K562 (cell line): Measurements from ENCODE around the gene KRTCAP2. TPM values are rescaled to one million over a fixed set of nuclear protein-coding genes. Genes with fewer than 3 reads are reported as not detected.

Experiments used
- ELF2 ChIP-seq: fragments of 250-450 bp; sonication (Bioruptor Pico); IDR thresholded peaks from 2 replicates; pipeline ENCODE4 v1.5.0; 2021; ENCODE audit warnings: mild to moderate bottlenecking
- GABPA ChIP-seq: fragments of 200-800 bp; sonication (Bioruptor generic); conservative IDR thresholded peaks from 2 replicates; pipeline ENCODE4 v1.6.1; 2016; ENCODE audit warnings: low read depth, missing genetic modification characterization, missing compliant biosample characterization
- GTF2A2 ChIP-seq: IDR thresholded peaks from 2 replicates; pipeline ENCODE4 v1.6.1; 2016; ENCODE audit warnings: mild to moderate bottlenecking, missing genetic modification characterization, missing compliant biosample characterization
- HES1 ChIP-seq: fragments of 450-650 bp; IDR thresholded peaks from 2 replicates; pipeline ENCODE4 v1.6.1; 2016; ENCODE audit warnings: low read depth, mild to moderate bottlenecking, moderate library complexity
- NCOR1 ChIP-seq: fragments of 450-650 bp; IDR thresholded peaks from 2 replicates; pipeline ENCODE4 v1.6.1; 2016; ENCODE audit warnings: mild to moderate bottlenecking, moderate library complexity
- NFIX ChIP-seq: fragments of 250-450 bp; sonication (Bioruptor Pico); IDR thresholded peaks from 2 replicates; pipeline ENCODE4 v1.4.0; 2020; ENCODE audit warnings: low read depth, mild to moderate bottlenecking, moderate library complexity
- NR2F6 ChIP-seq: fragments of 450-650 bp; formaldehyde crosslinking; IDR thresholded peaks from 2 replicates; pipeline ENCODE4 v1.4.0; 2020; ENCODE audit warnings: mild to moderate bottlenecking
- PHB ChIP-seq: fragments of 250-450 bp; sonication (Bioruptor Pico); IDR thresholded peaks from 2 replicates; pipeline ENCODE4 v1.5.0; 2021
- RBBP5 ChIP-seq: fragments of 200-600 bp; sonication (generic); IDR thresholded peaks from 2 replicates; pipeline ENCODE4 v1.6.1; 2012; ENCODE audit warnings: borderline replicate concordance, mild to moderate bottlenecking, low read length, control low read depth, inconsistent platforms; ENCODE audit not compliant: insufficient read depth, poor library complexity, severe bottlenecking
- SMARCC2 ChIP-seq: fragments of 450-650 bp; IDR thresholded peaks from 2 replicates; pipeline ENCODE4 v1.6.1; 2017; ENCODE audit warnings: antibody characterized with exemption, moderate library complexity, mild to moderate bottlenecking, low read depth
- TCF15 ChIP-seq: fragments of 250-450 bp; sonication (Bioruptor Pico); IDR thresholded peaks from 2 replicates; pipeline ENCODE4 v1.8.0; 2022; ENCODE audit warnings: moderate library complexity, mild to moderate bottlenecking, inconsistent platforms
- TGIF2 ChIP-seq: sonication (generic); formaldehyde crosslinking; IDR thresholded peaks from 2 replicates; pipeline ENCODE4 v1.8.1; 2022; ENCODE audit warnings: mild to moderate bottlenecking, missing genetic modification reagents, moderate library complexity
- ZKSCAN3 ChIP-seq: fragments of 250-450 bp; sonication (Bioruptor Pico); IDR thresholded peaks from 2 replicates; pipeline ENCODE4 v1.4.0; 2020
- ZNF174 ChIP-seq: fragments of 250-450 bp; sonication (Bioruptor Pico); IDR thresholded peaks from 2 replicates; pipeline ENCODE4 v1.4.0; 2020; ENCODE audit warnings: mild to moderate bottlenecking
- ZNF280B ChIP-seq: fragments of 250-450 bp; sonication (Bioruptor Pico); IDR thresholded peaks from 2 replicates; pipeline ENCODE4 v1.5.1; 2021; ENCODE audit warnings: mild to moderate bottlenecking
- ZNF324 ChIP-seq: fragments of 250-450 bp; sonication (Bioruptor Pico); IDR thresholded peaks from 2 replicates; pipeline ENCODE4 v1.4.0; 2020; ENCODE audit warnings: mild to moderate bottlenecking
- ZNF449 ChIP-seq: fragments of 250-450 bp; sonication (Bioruptor Pico); IDR thresholded peaks from 2 replicates; pipeline ENCODE4 v1.8.0; 2022; ENCODE audit warnings: moderate library complexity, mild to moderate bottlenecking, inconsistent platforms
- ZNF592 ChIP-seq: fragments of 450-650 bp; IDR thresholded peaks from 2 replicates; pipeline ENCODE4 v1.6.1; 2017; ENCODE audit warnings: antibody characterized with exemption, mild to moderate bottlenecking
- ZNF695 ChIP-seq: fragments of 450-650 bp; formaldehyde crosslinking; IDR thresholded peaks from 2 replicates; pipeline ENCODE4 v1.4.0; 2020; ENCODE audit warnings: mild to moderate bottlenecking, moderate library complexity
- polyA plus RNA-seq, 8 experiments: library from polyadenylated mRNA; depleted of rRNA in 4 of 8; stranded (reverse) in 5 of 8; unstranded in 3 of 8; fragments of >200 nt; fragmentation: Nextera tagmentation in 2 of 8; fragmentation: Illumina TruSeq in 1 of 8; extraction: Ambion mirVana in 2 of 8; extraction: Trizol in 1 of 8; gene quantifications; 2 replicates each; pipeline versions ENCODE4 v1.2.1 to v1.2.3, GENCODE V29; 2011 to 2014; ENCODE audit warnings: inconsistent platforms in 1 of 8, missing spikeins in 1 of 8
- total RNA-seq, 7 experiments: library from RNA; depleted of rRNA in 6 of 7; stranded (reverse); fragments of >200 nt in 6 of 7; fragmentation: Illumina TruSeq in 2 of 7; extraction: Trizol in 2 of 7; gene quantifications; 2 replicates each; pipeline versions ENCODE4 v1.2.1 to v1.2.3, GENCODE V29; 2011 to 2021; ENCODE audit warnings: low replicate concordance in 1 of 7

Gene KRTCAP2
- total and polyA plus RNA-seq, 9 of the 15 experiments (the other 6 are each of a cell fraction or from before 2014, with no cell fraction given), result 126 to 436 (median 244) TPM

- TF ChIP-seq NR2F6 (CRISPR knock-in tag) (no peak), ZNF695 (CRISPR knock-in tag) (no peak), GABPA (tag) (no peak), NFIX (CRISPR knock-in tag) (no peak), ZNF449 (no peak), RBBP5 (no peak), SMARCC2 (no peak), GTF2A2 (no peak), ZNF592 (peak; percentile 68), HES1 (no peak), ZNF280B (no peak), PHB (CRISPR knock-in tag) (no peak), ZNF174 (CRISPR knock-in tag) (no peak), NCOR1 (no peak), TCF15 (CRISPR knock-in tag) (no peak), ZKSCAN3 (CRISPR knock-in tag) (no peak), TGIF2 (no peak), ZNF324 (CRISPR knock-in tag) (no peak), ELF2 (CRISPR knock-in tag) (no peak)
These were observed 34.0 kb upstream of the KRTCAP2 start (continued) for GRCh38 chr1:155206891-155207805.
